ENCODE measurements around the gene EEA1.

DNA sequence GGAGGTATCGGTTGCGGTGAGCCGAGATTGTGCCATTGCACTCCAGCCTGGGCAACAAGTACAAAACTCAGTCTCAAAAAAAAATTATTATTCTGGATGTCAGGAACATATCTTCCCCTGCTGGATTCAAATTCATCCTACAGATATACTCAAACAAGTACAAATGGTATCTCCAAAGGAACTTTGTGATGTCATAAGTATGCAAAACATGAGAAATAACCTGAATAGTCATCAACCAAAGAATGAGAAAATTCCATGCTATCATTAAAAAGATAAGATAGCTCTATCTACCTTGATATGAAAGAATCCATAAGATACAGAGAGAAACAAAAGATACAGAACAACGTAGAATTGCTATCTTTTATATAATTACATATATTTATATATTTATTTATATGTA, 67.7 kb downstream of the EEA1 start:
- TF ChIP-seq, protein P1, sequence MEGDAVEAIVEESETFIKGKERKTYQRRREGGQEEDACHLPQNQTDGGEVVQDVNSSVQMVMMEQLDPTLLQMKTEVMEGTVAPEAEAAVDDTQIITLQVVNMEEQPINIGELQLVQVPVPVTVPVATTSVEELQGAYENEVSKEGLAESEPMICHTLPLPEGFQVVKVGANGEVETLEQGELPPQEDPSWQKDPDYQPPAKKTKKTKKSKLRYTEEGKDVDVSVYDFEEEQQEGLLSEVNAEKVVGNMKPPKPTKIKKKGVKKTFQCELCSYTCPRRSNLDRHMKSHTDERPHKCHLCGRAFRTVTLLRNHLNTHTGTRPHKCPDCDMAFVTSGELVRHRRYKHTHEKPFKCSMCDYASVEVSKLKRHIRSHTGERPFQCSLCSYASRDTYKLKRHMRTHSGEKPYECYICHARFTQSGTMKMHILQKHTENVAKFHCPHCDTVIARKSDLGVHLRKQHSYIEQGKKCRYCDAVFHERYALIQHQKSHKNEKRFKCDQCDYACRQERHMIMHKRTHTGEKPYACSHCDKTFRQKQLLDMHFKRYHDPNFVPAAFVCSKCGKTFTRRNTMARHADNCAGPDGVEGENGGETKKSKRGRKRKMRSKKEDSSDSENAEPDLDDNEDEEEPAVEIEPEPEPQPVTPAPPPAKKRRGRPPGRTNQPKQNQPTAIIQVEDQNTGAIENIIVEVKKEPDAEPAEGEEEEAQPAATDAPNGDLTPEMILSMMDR (IDR thresholded peaks at IDR 0.05), result no peak
- no peak for TF ChIP-seq POLR2A (IDR thresholded peaks at IDR 0.05)

Measured in esophagus squamous epithelium (tissue), 4 donors.